ENCODE results near the gene SCD.
"Not testable (repeated sequence)": the region's sequence is repeated elsewhere in the genome, so short reads cannot be mapped to it uniquely, and the experiment has no call there.

SCD gene

GRCh38 chr10:100346765-100347567, at the start of gene SCD:
TSS of gene SCD (plus strand) at chr10:100347233. CDS start at chr10:100347505, 272 bp downstream.
- DNase-seq, result peak; percentile 84

GRCh38 chr10:100297242-100297641, 49.8 kb upstream of the SCD start:
- DNase-seq, result no peak

- not testable (repeated sequence) for DNase-seq
These were observed 45.9 kb upstream of the SCD start for GRCh38 chr10:100301123-100301522.

GRCh38 chr10:100303724-100304319, 43.2 kb upstream of the SCD start:
- no peak for DNase-seq

GRCh38 chr10:100304414-100304813, 42.6 kb upstream of the SCD start:
- DNase-seq, result no peak

GRCh38 chr10:100306861-100307260, 40.2 kb upstream of the SCD start:
- DNase-seq, result no peak

GRCh38 chr10:100307684-100308083, 39.3 kb upstream of the SCD start:
- no peak for DNase-seq

GRCh38 chr10:100311298-100311697, 35.7 kb upstream of the SCD start:
- DNase-seq, result no peak

- no peak for DNase-seq
These were observed 31.4 kb upstream of the SCD start for GRCh38 chr10:100315615-100316014.

- no peak for DNase-seq
These were observed 28.8 kb upstream of the SCD start for GRCh38 chr10:100318207-100318606.

- DNase-seq, result no peak
These were observed 27.2 kb upstream of the SCD start for GRCh38 chr10:100319707-100320402.

GRCh38 chr10:100325158-100325557, 21.9 kb upstream of the SCD start:
- no peak for DNase-seq

GRCh38 chr10:100327007-100327717, 19.9 kb upstream of the SCD start:
- peak; percentile 26 for DNase-seq

GRCh38 chr10:100327718-100328009, 19.4 kb upstream of the SCD start:
- no peak for DNase-seq

- no peak for DNase-seq
These were observed 18.8 kb upstream of the SCD start for GRCh38 chr10:100328198-100328597.

GRCh38 chr10:100330079-100330478, 17.0 kb upstream of the SCD start, which contains the start of gene PKD2L1:
TSS of gene PKD2L1 (minus strand) at chr10:100330228. CDS start at chr10:100330103, 125 bp downstream.
- no peak for DNase-seq

GRCh38 chr10:100333106-100333505, 13.9 kb upstream of the SCD start:
- no peak for DNase-seq

GRCh38 chr10:100333661-100334440, 13.2 kb upstream of the SCD start:
- no peak for DNase-seq

- no peak for DNase-seq
These were observed 12.3 kb upstream of the SCD start for GRCh38 chr10:100334762-100335161.

GRCh38 chr10:100338434-100339036, 8.5 kb upstream of the SCD start:
- peak; percentile 80 for DNase-seq

- DNase-seq, result no peak
These were observed 7.8 kb upstream of the SCD start for GRCh38 chr10:100339236-100339635.

Data from CD4-positive, alpha-beta T cell treated with Interleukin-12 subunit alpha and Interleukin-12 subunit beta, for 1 hour (primary cell).